Measurements from ENCODE around the gene HIRA.

Gene HIRA

DNA sequence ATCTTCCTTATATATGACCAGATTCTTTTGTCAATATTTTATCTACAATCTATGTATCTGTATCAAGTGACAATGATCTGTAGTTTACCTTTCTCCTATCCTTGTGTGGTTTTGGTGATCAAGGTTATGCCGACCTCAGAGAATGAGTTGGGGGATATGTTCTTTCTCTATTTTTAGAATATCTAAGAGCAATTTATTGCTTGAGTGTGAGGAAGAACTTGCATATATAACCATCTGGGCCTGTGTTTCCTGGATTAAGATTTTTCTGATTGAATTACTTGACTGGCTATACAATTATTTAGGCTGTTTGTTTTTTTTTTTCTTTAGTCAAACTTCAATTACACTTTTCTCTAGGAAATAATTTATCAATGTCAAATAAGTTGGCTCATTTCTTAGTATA lies 30.0 kb upstream of the HIRA start:
- Histone ChIP-seq H3K9ac (ENCODE audit: low read length) (no peak overlapping the region), H3K27me3 (ENCODE audit: insufficient read depth, low read length, poor library complexity) (no peaks in the 10 kb centered on the region), H3K56ac (ENCODE audit: low read length) (no peak overlapping the region), H3K79me2 (ENCODE audit: control insufficient read depth, insufficient read depth, low read length) (no peaks in the 10 kb centered on the region), H3K36me3 (ENCODE audit: control insufficient read depth, insufficient read depth, low read length) (peaks cover 11% of the 10 kb centered on the region), H3K4me1 (ENCODE audit: control insufficient read depth, low read depth, low read length) (no peaks in the 10 kb centered on the region), H2BK5ac (ENCODE audit: low read length) (no peak overlapping the region), H4K8ac (ENCODE audit: low read depth, low read length) (no peak overlapping the region), H4K5ac (ENCODE audit: low read length) (no peak overlapping the region), H3K4me3 (ENCODE audit: low read length) (no peak overlapping the region), H3K4me2 (ENCODE audit: low read length) (no peak overlapping the region), H3K27ac (ENCODE audit: low read depth, low read length) (no peak overlapping the region), H3K79me1 (ENCODE audit: low read length) (no peaks in the 10 kb centered on the region), H2AK5ac (ENCODE audit: low read length) (no peak overlapping the region), H2BK15ac (replicated peaks; ENCODE audit: low read depth) (no peak overlapping the region), H2BK120ac (ENCODE audit: low read depth, low read length) (no peak overlapping the region), H3K4ac (ENCODE audit: low read depth, low read length) (no peak overlapping the region), H3K18ac (ENCODE audit: low read length) (no peak overlapping the region), H3K23ac (ENCODE audit: low read length) (no peak overlapping the region)
- WGBS (ENCODE audit: extremely low coverage, insufficient coverage, low lambda C conversion rate) = no CpG with 5 or more reads among the region's 1 CpG
- no peak for DNase-seq

DNA sequence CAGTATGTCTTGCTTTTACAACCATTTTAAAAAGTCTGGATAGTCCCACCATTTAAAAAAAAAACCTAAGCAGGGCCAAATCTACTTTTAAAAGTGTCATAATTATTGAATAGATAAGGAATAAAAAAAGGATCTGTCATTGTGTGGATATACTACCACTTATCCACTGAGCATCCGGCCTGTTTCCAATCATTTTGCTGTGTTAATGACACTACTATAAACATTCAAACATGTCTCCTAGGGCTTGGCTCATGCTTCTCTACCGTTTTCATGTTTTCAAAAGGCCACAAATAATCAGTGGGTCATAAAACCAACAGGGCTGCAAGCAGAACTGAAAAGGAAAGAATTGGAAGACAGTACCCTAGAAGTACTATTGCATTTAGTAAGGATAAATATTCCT lies 28.5 kb upstream of the HIRA start:
- no peaks in the 10 kb centered on the region for H3K4me1 ChIP-seq (ENCODE audit: control insufficient read depth, low read depth, low read length)
- H2AK5ac ChIP-seq (ENCODE audit: low read length) = no peak overlapping the region
- H3K36me3 ChIP-seq (ENCODE audit: control insufficient read depth, insufficient read depth, low read length) = peaks cover 13% of the 10 kb centered on the region
- H4K8ac ChIP-seq (ENCODE audit: low read depth, low read length) = no peak overlapping the region
- H3K27me3 ChIP-seq (ENCODE audit: insufficient read depth, low read length, poor library complexity) = no peaks in the 10 kb centered on the region
- no peaks in the 10 kb centered on the region for H3K79me1 ChIP-seq (ENCODE audit: low read length)
- H3K18ac ChIP-seq (ENCODE audit: low read length) = no peak overlapping the region
- no peak overlapping the region for H3K23ac ChIP-seq (ENCODE audit: low read length)
- H2BK5ac ChIP-seq (ENCODE audit: low read length) = no peak overlapping the region
- H3K9ac ChIP-seq (ENCODE audit: low read length) = no peak overlapping the region
- H3K4me2 ChIP-seq (ENCODE audit: low read length) = no peak overlapping the region
- WGBS (ENCODE audit: extremely low coverage, insufficient coverage, low lambda C conversion rate) = no CpG with 5 or more reads among the region's 2 CpGs
- H3K56ac ChIP-seq (ENCODE audit: low read length) = no peak overlapping the region
- no peaks in the 10 kb centered on the region for H3K79me2 ChIP-seq (ENCODE audit: control insufficient read depth, insufficient read depth, low read length)
- H3K27ac ChIP-seq (ENCODE audit: low read depth, low read length) = no peak overlapping the region
- no peak overlapping the region for H2BK15ac ChIP-seq (replicated peaks; ENCODE audit: low read depth)
- no peak overlapping the region for H3K4ac ChIP-seq (ENCODE audit: low read depth, low read length)
- no peak overlapping the region for H2BK120ac ChIP-seq (ENCODE audit: low read depth, low read length)
- no peak overlapping the region for H4K5ac ChIP-seq (ENCODE audit: low read length)
- no peak for DNase-seq
- no peak overlapping the region for H3K4me3 ChIP-seq (ENCODE audit: low read length)

DNA sequence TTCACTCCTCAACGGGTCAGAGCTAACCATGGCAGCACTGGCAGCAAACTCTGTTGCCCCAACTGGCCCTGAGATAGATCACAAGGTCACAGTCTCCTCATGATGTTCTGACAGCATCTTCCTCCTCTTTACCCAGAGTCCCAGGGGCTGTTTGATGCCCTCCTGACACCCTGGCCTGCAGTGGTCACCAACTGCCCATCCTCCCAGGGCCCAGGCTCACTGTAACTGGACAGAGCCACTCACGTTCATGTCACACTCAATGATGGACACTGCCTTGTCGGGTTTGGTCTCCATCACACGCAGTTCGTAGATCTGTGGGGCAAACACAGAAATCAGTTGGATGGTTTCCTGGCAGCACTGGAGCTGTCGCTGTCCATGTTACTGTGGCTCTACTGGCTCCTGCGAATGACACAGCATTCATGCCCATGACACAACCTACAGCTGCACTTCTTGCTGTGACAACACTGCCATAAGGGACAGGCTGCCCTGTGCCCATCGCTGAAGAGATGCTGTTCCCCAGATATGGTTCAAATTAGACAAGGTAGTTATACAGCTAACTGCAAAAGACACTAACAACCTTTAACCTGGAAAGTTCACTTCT lies 26.4 kb upstream of the HIRA start:
- Histone ChIP-seq H3K9ac (ENCODE audit: low read length) (no peak overlapping the region), H3K4ac (ENCODE audit: low read depth, low read length) (no peak overlapping the region), H3K36me3 (ENCODE audit: control insufficient read depth, insufficient read depth, low read length) (peaks cover 21% of the 10 kb centered on the region), H2BK15ac (replicated peaks; ENCODE audit: low read depth) (no peak overlapping the region), H3K27me3 (ENCODE audit: insufficient read depth, low read length, poor library complexity) (no peaks in the 10 kb centered on the region), H2BK5ac (ENCODE audit: low read length) (no peak overlapping the region), H3K27ac (ENCODE audit: low read depth, low read length) (no peak overlapping the region), H3K4me3 (ENCODE audit: low read length) (no peak overlapping the region), H3K4me1 (ENCODE audit: control insufficient read depth, low read depth, low read length) (no peaks in the 10 kb centered on the region), H3K23ac (ENCODE audit: low read length) (no peak overlapping the region), H4K8ac (ENCODE audit: low read depth, low read length) (no peak overlapping the region), H4K5ac (ENCODE audit: low read length) (no peak overlapping the region), H3K56ac (ENCODE audit: low read length) (no peak overlapping the region), H3K18ac (ENCODE audit: low read length) (no peak overlapping the region), H3K4me2 (ENCODE audit: low read length) (no peak overlapping the region), H2AK5ac (ENCODE audit: low read length) (no peak overlapping the region), H2BK120ac (ENCODE audit: low read depth, low read length) (no peak overlapping the region), H3K79me1 (ENCODE audit: low read length) (no peaks in the 10 kb centered on the region), H3K79me2 (ENCODE audit: control insufficient read depth, insufficient read depth, low read length) (no peaks in the 10 kb centered on the region)
- no CpG with 5 or more reads among the region's 8 CpGs for WGBS (ENCODE audit: extremely low coverage, insufficient coverage, low lambda C conversion rate)
- no peak for DNase-seq

DNA sequence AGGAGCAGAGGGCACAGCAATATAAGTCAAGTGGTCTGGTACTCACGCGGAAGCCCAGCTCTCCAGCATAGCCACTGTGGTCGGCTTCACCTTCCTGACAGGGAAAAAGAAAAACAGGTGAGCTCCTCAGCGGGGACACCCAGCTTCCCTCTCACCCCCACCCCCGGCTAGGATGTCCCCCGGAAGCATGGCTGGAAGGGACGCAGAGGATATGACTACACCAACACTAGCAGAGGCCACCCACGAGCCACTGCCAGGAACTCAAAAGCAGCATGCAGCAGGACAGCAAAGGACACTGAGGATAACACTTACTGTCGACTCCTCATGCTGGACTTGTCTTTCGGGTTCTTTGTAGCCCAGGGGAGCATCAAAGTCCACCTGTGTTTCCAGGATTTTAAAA lies 25.0 kb upstream of the HIRA start:
- H3K36me3 ChIP-seq (ENCODE audit: control insufficient read depth, insufficient read depth, low read length) = peaks cover 23% of the 10 kb centered on the region

DNA sequence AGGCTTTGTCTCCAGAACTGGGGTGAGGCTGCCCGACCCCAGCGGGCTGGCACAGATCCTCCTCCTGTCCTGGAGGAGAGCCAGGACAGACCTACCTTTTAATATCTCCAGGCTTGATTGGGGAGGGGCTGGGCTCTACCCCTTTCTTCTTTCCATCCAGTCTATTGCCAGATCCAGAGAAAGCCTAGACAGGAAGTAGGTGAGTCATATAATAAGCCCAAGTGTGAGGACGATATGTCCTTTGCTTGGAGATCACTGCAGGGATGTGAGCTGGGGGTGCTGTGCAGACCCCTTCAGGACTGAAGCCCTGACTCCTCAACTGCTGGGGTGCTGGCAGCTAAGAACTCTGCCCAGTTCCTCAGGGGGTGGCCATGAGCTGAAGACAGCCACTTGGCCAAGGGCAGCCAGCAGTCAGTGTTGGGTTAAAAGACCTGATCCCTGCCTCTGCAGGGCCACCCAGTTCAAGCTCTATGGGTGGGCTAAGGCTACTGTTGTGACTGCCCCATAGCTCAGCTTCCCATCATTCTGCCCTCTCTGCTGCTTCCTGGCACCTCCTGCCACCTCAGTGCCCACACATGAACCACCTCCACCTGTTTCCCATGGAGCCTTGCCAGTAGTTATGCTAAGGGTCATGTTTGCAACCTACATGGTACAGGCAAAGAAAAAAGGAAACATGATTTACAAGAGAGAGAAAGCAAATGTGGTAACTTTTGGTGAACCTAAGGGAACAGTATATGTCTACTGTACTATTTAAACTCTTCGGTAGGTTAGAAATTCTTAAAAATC lies 24.2 kb upstream of the HIRA start:
- WGBS (ENCODE audit: extremely low coverage, insufficient coverage, low lambda C conversion rate) = no CpG with 5 or more reads among the region's 4 CpGs
- peaks cover 26% of the 10 kb centered on the region for H3K36me3 ChIP-seq (ENCODE audit: control insufficient read depth, insufficient read depth, low read length)
- DNase-seq = no peak

More for the DNA sequence above, 25.0 kb upstream of the HIRA start:
- Histone ChIP-seq H2BK120ac (ENCODE audit: low read depth, low read length) (no peak overlapping the region), H3K4me1 (ENCODE audit: control insufficient read depth, low read depth, low read length) (no peaks in the 10 kb centered on the region), H3K27ac (ENCODE audit: low read depth, low read length) (no peak overlapping the region), H3K56ac (ENCODE audit: low read length) (no peak overlapping the region), H3K9ac (ENCODE audit: low read length) (no peak overlapping the region), H3K79me2 (ENCODE audit: control insufficient read depth, insufficient read depth, low read length) (no peaks in the 10 kb centered on the region), H4K5ac (ENCODE audit: low read length) (no peak overlapping the region), H3K4ac (ENCODE audit: low read depth, low read length) (no peak overlapping the region), H3K23ac (ENCODE audit: low read length) (no peak overlapping the region), H3K4me3 (ENCODE audit: low read length) (no peak overlapping the region), H3K27me3 (ENCODE audit: insufficient read depth, low read length, poor library complexity) (no peaks in the 10 kb centered on the region), H3K18ac (ENCODE audit: low read length) (no peak overlapping the region), H3K4me2 (ENCODE audit: low read length) (no peak overlapping the region), H3K79me1 (ENCODE audit: low read length) (no peaks in the 10 kb centered on the region), H2AK5ac (ENCODE audit: low read length) (no peak overlapping the region), H2BK15ac (replicated peaks; ENCODE audit: low read depth) (no peak overlapping the region), H4K8ac (ENCODE audit: low read depth, low read length) (no peak overlapping the region), H2BK5ac (ENCODE audit: low read length) (no peak overlapping the region)
- WGBS (ENCODE audit: extremely low coverage, insufficient coverage, low lambda C conversion rate) = no CpG with 5 or more reads among the region's 10 CpGs
- DNase-seq = no peak

More for the DNA sequence above, 24.2 kb upstream of the HIRA start:
- no peak overlapping the region for H3K4ac ChIP-seq (ENCODE audit: low read depth, low read length)
- no peak overlapping the region for H4K5ac ChIP-seq (ENCODE audit: low read length)
- no peaks in the 10 kb centered on the region for H3K4me1 ChIP-seq (ENCODE audit: control insufficient read depth, low read depth, low read length)
- H3K79me2 ChIP-seq (ENCODE audit: control insufficient read depth, insufficient read depth, low read length) = no peaks in the 10 kb centered on the region
- no peak overlapping the region for H3K18ac ChIP-seq (ENCODE audit: low read length)
- H2BK15ac ChIP-seq (replicated peaks; ENCODE audit: low read depth) = no peak overlapping the region
- no peak overlapping the region for H3K4me2 ChIP-seq (ENCODE audit: low read length)
- no peak overlapping the region for H2BK5ac ChIP-seq (ENCODE audit: low read length)
- H2AK5ac ChIP-seq (ENCODE audit: low read length) = no peak overlapping the region
- H3K4me3 ChIP-seq (ENCODE audit: low read length) = no peak overlapping the region
- no peaks in the 10 kb centered on the region for H3K27me3 ChIP-seq (ENCODE audit: insufficient read depth, low read length, poor library complexity)
- no peak overlapping the region for H3K27ac ChIP-seq (ENCODE audit: low read depth, low read length)
- no peak overlapping the region for H2BK120ac ChIP-seq (ENCODE audit: low read depth, low read length)
- no peak overlapping the region for H3K23ac ChIP-seq (ENCODE audit: low read length)
- H3K56ac ChIP-seq (ENCODE audit: low read length) = no peak overlapping the region
- H3K79me1 ChIP-seq (ENCODE audit: low read length) = no peaks in the 10 kb centered on the region
- no peak overlapping the region for H4K8ac ChIP-seq (ENCODE audit: low read depth, low read length)
- no peak overlapping the region for H3K9ac ChIP-seq (ENCODE audit: low read length)
